HG03460 (cell line): ENCODE measurements around the gene OCIAD1.
"Not testable (repeated sequence)": the region's sequence is repeated elsewhere in the genome, so short reads cannot be mapped to it uniquely, and the experiment has no call there.

Experiments
- ATAC-seq: cut with Tn5 transposase; IDR thresholded peaks from one replicate; pipeline ENCODE4 v1.9.1; 2021; ENCODE audit not compliant: unreplicated experiment

Gene OCIAD1

DNA sequence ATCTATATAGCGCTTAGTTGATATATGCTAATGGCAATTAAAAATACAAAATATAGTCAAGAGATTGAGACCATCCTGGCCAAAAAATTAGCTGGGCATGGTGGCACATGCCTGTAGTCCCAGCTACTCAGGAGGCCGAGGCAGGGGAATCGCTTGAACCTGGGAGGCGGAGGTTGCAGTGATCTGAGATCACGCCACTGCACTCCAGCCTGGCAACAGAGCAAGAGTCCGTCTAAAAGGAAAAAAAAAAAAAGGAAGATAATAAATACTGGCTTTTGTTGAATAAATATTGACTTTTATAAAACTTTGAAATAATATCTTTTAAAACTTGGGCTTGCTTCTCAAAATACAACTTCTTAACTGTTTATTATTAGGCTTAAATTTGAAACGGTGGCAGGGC, 14.6 kb upstream of the OCIAD1 start:
- ATAC-seq: not testable (repeated sequence)

DNA sequence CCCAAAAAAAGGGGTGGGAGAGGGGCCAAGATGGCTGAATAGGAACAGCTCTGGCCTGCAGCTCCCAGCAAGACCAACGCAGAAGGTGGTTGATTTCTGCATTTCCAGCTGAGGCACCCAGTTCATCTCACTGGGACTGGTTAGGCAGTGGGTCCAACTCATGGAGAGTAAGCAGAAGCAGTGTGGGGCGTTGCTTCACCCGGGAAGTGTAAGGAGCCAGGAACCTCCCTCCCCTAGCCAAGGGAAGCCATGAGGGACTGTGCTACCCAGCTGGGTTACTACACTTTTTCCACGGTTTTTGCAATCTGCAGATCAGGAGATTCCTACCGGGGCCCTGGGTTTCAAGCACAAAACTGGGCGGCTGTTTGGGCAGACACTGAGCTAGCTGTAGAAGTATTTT, 13.9 kb upstream of the OCIAD1 start:
- no peak for ATAC-seq

DNA sequence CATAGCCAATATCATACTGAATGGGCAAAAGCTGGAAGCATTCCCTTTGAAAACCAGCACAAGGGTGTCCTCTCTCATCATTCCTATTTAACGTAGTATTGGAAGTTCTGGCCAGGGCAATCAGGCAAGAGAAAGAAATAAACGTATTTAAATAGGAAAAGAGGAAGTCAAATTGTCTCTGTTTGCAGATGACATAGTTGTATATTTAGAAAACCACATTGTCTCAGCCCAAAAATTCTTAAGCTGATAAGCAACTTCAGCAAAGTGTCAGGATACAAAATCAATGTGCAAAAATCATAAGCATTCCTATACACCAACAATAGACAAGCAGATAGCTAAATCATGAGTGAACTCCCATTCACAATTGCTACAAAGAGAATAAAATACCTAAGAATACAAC, 9.5 kb upstream of the OCIAD1 start:
- ATAC-seq: not testable (repeated sequence)

DNA sequence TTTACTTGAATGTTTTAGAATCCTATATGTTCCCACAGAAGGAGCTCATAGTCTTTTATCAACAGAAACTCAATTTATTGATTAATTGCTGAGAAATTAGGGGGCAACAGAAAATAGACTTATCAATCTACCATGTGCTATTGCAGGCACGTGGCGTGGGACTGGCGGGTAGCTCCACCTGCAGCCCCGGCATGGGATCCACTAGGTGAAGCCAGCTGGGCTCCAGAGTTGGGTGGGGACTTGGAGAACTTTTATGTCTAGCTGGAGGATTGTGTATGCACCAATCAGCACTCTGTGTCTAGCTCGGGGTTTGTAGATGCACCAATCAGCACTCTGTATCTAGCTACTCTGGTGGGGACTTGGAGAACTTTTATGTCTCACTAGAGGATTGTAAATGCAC, 3.3 kb upstream of the OCIAD1 start:
- ATAC-seq: no peak

DNA sequence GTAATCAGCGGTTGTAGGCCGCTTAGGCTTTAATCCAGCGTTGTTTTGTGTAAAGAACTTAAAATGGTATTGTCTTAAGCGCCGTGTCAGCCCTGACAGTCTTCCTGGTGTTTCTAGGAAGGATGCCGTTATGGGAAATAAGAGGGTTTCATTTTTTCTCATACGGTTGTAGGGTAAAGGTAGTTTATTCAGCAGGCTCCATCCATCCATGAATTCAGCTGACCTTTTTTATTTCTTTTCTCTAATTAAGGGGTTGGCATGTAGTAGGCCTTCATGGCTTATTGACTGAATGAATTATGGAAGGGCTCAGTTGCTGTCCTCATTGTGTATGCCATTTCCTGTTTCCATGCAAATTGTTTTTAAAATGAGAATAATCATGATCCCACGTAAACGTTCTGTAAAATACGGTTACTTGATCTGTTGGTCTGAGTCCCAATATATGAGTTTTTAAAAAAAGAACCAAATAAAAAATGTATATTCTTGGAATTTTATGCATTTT, 693 bp downstream of the OCIAD1 start:
- ATAC-seq: no peak

DNA sequence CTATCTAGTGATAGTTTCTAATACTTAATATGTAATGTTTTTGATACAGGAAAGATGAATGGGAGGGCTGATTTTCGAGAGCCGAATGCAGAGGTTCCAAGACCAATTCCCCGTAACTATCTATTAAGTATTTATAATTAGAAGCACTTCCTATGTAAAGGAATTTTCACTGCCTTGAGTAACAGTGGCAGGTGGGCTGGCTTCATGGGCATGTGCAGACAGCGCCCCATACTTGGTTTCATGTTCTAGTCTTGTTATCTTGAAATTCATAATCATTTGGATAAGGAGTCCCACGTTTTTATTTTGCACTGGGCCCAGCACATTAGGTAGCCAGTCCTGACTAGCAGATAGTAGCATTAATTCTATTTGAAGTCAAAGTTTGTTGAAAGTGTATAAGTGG, 1.7 kb downstream of the OCIAD1 start:
- no peak for ATAC-seq

DNA sequence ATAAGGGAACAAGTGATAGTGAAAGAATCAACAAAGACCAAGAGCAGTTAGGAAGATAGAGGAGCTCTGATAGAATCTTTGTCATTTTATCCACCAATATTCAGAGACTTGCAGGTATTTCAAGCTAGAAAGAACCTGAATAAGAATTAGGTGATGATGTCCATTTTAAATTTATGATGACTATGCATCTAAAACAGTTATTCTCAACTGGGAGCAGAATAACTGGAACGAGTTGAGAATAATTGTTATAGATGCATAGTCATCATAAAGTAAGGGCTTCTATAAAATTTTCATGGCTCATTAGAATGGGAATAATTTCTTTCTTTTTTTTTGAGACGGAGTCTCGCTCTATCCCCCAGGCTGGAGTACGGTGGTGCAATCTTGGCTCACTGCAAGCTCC, 5.8 kb downstream of the OCIAD1 start:
- no peak for ATAC-seq

DNA sequence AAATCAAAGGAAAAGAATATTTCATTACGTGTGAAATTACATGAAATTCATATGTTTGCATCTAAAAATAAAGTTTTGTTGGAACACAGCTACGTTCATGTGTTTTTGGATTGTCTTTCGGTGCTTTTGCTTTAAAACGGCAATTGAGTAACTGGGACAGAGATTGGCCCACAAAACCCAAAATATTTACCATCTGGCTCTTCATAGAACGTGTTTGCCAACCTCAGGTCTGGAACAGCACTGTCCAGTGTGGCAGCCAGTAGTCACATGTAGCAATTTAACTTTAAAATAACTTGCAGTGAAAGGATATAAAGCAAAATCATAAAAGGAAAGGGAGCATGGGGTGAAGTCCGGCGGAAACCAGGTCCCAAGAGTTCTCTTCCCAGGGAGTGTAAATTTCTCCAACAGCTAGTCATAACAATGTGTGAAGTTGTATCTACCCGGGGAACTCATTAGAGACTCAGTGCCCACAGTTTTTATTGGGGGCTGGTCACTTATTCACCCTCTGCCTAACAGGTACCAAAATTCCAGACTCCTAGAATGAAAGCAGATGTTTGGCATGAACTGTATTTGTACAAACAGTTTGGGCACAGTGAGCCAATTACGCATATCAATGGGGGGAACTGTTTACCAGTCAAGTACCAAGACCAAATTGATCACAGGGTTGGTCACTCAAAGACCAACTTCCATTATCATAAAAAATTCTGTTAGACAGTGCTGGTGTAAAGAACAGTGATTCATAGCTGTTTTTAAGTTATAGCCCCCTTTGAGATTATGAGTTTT, 10.3 kb downstream of the OCIAD1 start:
- ATAC-seq: no peak

DNA sequence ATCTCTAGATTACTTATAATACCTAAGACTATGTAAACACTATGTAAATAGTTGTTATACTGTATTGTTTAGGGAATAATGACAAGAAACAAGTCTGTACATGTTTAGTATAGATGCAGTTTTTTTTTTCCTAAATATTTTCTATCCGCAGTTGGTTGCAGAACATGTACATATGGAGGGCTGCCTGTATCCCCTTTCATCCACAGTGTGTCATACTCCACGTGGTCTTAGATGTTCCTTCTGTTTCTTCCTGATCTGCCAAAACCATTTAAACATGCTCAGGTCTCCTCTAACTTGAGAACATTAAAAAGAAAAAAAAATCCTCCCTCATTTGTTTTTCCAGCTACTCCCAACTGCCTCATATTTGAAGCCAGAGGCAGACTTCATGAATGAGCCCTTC, 14.0 kb downstream of the OCIAD1 start:
- no peak for ATAC-seq

DNA sequence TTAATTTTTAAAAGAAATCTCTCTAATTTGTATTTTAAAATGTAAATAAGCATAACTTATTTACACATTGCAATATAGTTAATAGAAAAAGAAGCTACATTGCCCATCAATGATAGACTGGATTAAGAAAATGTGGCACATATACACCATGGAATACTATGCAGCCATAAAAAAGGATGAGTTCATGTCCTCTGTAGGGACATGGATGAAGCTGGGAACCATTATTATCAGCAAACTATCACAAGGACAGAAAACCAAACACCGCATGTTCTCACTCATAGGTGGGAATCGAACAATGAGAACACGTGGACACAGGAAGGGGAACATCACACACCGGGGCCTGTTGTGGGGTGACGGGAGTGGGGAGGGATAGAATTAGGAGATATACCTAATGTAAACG, 17.9 kb downstream of the OCIAD1 start:
- not testable (repeated sequence) for ATAC-seq

DNA sequence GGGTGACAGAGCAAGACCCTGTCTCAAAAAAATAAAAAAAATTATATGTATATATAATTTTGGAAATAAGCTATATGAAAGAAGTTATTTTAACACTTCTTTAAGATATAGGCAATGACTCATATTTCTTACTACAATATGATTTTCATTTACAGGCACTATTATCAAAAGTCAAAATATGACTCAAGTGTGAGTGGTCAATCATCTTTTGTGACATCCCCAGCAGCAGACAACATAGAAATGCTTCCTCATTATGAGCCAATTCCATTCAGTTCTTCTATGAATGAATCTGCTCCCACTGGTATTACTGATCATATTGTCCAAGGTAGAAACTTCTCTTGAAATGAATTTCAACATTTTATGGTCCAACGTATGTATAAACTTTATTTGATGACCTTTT, 20.8 kb downstream of the OCIAD1 start:
- no peak for ATAC-seq

DNA sequence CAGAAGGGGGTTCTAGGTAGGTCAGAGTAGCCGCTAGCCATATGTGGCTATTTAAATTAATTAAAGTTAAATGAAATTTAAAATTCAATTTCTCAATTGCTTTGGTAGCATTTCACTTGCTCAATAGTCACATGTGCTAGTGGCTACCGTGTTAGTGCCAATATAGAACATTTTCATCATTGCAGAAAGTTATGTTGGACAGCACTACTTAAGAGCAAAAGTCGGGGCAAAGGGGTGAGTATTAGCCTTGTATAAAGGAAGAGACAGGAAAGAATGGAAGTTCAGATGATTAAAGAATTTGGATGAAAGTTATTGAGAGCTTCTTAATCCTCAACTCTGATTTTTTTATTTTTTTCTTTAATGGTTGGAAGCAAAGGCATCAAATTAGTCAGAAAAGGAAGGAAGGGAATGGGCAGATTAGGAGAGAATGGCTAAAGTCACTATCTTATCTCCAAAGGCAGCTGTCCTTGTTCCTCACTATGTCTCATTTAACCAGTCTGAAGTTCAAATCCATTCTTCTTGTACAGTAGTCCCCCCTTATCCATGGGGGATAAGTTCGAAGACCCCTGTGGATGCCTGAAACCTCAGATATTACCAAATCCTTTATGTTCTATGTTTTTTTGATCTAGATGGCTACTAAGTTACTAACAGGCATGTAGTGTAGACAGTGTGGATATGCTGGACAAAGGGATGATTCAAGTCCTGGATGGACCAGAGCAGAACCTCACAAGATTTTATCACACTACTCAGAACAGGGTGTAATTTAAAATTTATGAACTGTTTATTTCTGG, 22.9 kb downstream of the OCIAD1 start:
- ATAC-seq: no peak

DNA sequence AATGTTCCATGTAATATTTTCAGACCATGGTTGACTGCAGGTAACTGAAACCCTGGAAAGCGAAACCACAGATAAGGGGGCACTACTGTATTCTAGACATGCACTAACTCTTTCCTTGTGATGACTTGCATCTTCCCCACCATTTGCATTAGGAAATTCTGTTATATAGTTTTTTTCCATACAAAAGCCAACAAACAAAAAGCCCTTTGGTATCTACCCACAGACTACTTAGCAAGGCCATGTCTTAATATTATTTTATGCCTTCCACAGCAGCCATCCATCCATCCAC, 23.5 kb downstream of the OCIAD1 start:
- ATAC-seq: no peak

DNA sequence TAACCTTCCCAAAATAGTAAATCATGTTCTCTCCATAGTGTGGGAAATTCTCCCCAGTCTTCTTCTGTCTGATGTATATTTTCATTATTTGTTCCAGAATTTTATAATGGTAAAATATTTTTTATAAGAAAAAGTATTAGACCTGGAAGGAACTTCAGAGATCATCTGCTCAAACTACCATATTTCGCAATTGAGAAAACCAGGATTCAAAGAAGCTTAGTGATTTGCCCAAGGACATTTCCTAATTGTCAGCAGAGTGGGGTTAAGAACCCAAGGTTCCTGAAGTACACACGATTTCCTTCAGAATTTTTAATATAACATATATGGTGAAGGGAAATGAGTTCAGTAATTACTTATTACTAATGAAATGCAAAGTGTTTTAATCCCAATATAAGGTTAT, 24.1 kb downstream of the OCIAD1 start:
- ATAC-seq: no peak

DNA sequence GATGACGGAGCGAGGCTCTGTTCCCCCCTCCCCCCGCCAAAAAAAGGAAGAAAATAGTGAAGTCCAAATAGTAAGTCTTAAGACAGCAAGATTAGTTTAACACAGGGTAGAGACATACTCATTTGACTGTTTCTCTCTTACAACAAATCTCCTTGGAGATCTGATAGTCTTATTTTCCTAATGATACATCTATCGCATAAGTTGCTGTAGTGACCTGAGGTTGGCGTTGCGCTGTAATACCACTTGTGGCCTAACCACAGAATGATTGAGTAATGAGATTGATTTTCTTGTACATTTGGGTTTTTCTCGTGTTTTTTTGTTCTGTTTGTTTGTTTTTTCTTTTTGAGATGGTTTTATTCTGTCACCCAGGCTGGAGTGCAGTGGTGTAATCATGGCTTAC, 27.2 kb downstream of the OCIAD1 start:
- ATAC-seq: no peak

DNA sequence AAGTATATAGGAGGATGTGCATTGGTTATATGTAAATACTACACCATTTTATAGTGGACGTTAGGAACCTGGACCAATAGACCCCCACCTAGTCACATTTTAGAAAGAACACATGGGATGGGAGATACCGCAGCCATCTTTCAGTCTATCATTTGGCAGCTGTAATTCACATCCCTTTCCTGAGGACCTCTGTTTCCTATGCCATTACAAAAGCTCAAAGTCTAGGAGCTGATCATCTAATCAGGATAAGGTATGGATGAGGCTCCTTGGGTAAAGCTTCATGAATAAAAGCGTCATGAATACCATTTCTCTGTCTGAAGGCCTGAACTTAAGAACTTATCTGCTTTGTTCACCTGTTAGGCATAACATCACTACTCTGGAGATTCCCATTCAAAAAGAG, 31.1 kb downstream of the OCIAD1 start:
- no peak for ATAC-seq

DNA sequence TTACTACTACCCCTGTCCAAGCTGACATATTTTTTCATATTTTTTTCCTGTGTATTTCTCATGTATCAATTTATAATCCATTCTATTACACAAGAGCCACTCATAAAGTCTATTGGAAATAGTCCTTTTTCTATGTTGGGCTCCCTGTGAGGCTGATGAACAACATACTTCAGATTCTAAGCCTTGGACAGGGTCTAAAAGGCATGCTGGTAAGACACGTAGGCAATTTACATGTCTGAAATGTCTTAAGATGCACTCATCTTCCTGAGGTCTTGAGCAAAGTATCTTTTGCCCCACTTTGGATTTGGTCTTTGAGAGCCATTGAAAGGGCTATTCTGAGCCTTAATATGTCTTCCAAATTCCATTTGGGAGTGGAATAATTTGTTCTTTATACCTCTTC, 31.8 kb downstream of the OCIAD1 start:
- no peak for ATAC-seq

DNA sequence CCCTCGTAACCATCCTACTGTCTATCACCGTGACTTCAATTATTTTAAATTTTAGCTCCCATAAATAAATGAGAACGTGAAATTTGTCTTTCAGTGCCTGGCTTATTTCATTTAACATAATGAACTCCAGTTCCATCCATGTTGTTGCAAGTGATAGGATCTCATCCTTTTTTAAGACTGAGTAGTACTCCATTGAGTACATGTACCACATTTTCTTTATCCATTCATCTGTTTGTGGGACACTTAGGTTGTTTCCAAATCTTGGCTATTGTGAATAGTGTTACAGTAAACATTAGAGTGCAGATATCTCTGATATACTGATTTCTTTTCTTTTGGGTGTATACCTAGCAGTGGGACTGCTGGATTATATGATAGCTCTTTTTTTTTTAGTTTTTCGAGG, 32.8 kb downstream of the OCIAD1 start:
- ATAC-seq: no peak

DNA sequence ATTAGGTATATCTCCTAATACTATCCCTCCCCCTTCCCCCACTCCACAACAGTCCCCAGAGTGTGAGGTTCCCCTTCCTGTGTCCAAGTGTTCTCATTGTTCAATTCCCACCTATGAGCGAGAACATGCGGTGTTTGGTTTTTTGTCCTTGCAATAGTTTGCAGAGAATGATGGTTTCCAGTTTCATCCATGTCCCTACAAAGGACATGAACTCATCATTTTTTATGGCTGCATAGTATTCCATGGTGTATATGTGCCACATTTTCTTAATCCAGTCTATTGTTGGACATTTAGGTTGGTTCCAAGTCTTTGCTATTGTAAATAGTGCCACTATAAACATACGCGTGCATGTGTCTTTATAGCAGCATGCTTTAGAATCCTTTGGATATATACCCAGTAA, 33.8 kb downstream of the OCIAD1 start:
- not testable (repeated sequence) for ATAC-seq

DNA sequence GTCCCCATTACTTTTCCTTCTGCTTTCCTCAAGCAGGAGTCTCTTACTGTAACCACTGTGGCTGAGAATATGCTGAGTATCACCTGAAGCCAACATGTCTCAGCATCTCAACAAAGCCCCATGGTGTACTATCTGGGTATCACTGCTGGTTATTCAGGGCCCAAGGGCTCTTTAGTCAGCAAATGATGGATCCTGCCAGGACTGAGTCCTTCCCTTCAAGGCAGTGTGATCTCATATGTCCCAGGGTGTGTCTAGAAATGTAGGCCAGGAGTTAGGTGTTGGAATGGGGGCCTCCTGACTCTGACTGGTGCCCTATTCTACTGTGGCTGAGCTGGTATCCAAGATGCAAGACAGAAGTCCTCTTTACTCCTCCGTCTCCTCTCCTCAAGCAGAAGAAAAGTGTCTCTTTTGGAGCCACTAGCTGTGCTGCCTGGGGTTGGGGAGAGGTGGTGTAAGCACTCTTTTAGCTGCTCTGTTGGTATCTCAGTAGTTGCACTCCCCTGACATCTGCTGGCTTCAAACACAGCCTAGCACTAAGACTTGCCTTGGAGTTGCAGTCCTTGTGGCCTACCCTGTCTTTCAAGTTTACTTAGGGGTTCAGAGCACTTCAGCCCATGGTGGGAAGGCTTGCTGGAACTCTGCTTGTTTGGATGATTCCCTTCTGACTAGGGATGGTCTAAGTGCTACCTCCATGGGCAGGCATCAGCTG, 47.1 kb downstream of the OCIAD1 start:
- no peak for ATAC-seq

DNA sequence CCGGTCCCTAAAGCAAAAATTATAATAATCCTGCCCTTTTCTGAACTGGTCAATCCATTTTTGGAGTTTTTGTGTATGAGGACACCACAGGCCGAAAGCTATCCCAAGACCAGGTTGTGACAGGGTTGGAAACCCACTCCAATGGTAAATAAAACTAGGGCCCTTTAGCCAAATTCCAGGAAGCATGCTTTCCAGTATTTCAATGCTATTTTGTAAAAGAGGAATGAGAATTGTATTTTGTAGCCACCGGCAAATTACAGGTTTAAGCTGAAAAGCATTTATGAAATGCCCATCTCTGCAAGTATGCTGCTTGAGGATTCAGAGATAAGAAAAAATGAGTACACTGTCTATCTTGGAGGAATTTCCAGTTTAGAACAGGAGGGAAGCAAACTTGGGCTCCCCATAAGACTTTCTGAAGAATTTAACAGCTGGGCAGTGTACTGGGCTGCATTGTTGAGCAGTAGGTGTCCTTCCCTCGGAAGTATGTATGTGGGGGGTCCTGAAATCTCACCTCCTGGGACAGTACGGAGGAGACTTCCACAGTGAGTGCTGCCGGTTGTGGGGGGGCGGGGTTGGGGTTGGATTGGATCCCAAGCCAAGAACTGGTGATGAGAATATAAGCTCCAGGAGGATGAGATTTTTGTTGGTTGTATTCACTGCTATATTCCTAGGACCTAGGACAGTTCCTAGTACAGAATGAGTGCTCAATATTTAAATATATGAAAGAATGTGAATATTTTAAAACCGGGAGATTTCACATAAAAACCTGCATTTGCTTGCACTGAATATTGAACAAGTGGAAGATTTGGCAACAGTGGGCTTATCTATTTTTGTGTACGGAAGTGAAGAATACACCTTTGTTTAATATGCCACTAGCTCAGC, 48.9 kb downstream of the OCIAD1 start:
- ATAC-seq: no peak
